KMS-11 (cell line): Measurements from ENCODE around the gene PNPLA7.
A peak's percentile ranks its signal among the peaks of the same experiment; 100 is the strongest.

Experiments used
- H2AFZ ChIP-seq: fragments of 200-600 bp; sonication (generic); 2 replicates; pipeline ENCODE4 v1.6.1; 2016; ENCODE audit warnings: antibody characterized with exemption, mixed run types, low read depth
- H3K27ac ChIP-seq: fragments of 200-600 bp; sonication (generic); 2 replicates; pipeline ENCODE4 v1.6.1; 2016; ENCODE audit warnings: mild to moderate bottlenecking, mixed run types
- H3K27me3 ChIP-seq: fragments of 200-600 bp; sonication (generic); 2 replicates; pipeline ENCODE4 v1.6.1; 2017; ENCODE audit warnings: mild to moderate bottlenecking, low read depth, mixed run types, moderate library complexity; ENCODE audit not compliant: insufficient read depth
- H3K36me3 ChIP-seq: fragments of 200-600 bp; sonication (generic); 2 replicates; pipeline ENCODE4 v1.6.1; 2017; ENCODE audit warnings: mild to moderate bottlenecking, mixed run types; ENCODE audit not compliant: insufficient read depth
- H3K4me1 ChIP-seq: fragments of 200-600 bp; sonication (generic); 2 replicates; pipeline ENCODE4 v1.6.1; 2016; ENCODE audit warnings: mild to moderate bottlenecking, low read depth, mixed run types; ENCODE audit not compliant: poor library complexity, severe bottlenecking
- H3K4me2 ChIP-seq: fragments of 200-600 bp; sonication (generic); 2 replicates; pipeline ENCODE4 v1.7.0; 2016; ENCODE audit warnings: mild to moderate bottlenecking, mixed run types
- H3K4me3 ChIP-seq: fragments of 200-600 bp; sonication (generic); IDR thresholded peaks from 2 replicates; pipeline ENCODE4 v1.6.1; 2017; ENCODE audit warnings: low read depth, low read length, mixed read lengths; ENCODE audit not compliant: insufficient read depth
- H3K79me2 ChIP-seq: fragments of 200-600 bp; sonication (generic); 2 replicates; pipeline ENCODE4 v1.6.1; 2016; ENCODE audit warnings: low read depth, mixed run types; ENCODE audit not compliant: insufficient read depth
- H3K9ac ChIP-seq: fragments of 200-600 bp; sonication (generic); 2 replicates; pipeline ENCODE4 v1.6.1; 2016; ENCODE audit warnings: mild to moderate bottlenecking, mixed run types
- H4K20me1 ChIP-seq: fragments of 200-600 bp; sonication (generic); 2 replicates; pipeline ENCODE4 v1.6.1; 2016; ENCODE audit warnings: mild to moderate bottlenecking, mixed run types; ENCODE audit not compliant: insufficient read depth
- CTCF ChIP-seq: fragments of 200-600 bp; sonication (generic); conservative IDR thresholded peaks from 2 replicates; pipeline ENCODE4 v1.6.1; 2017; ENCODE audit warnings: low read depth, mild to moderate bottlenecking, antibody characterized with exemption, low read length, moderate library complexity, mixed read lengths

Gene PNPLA7

GRCh38 chr9:137482094-137482781, 68.0 kb downstream of the PNPLA7 start:
- no peak overlapping the region for H2AFZ ChIP-seq
- H3K9ac ChIP-seq = no peak overlapping the region
- no peaks in the 10 kb centered on the region for H3K36me3 ChIP-seq
- no peak for TF ChIP-seq CTCF
- H3K27ac ChIP-seq = peak overlapping the region; percentile 33; the same call in 1 of the 2 replicates
- H3K4me1 ChIP-seq = peaks cover 5% of the 10 kb centered on the region
- no peak overlapping the region for H3K4me3 ChIP-seq
- H4K20me1 ChIP-seq = no peaks in the 10 kb centered on the region
- H3K4me2 ChIP-seq = no peak overlapping the region
- H3K79me2 ChIP-seq = no peaks in the 10 kb centered on the region
- H3K27me3 ChIP-seq = 0 out of 2 replicates have a peak, but pooled peaks cover 5% of the 10 kb centered on the region

- Histone ChIP-seq H3K4me3 (no peak overlapping the region), H3K27ac (no peak overlapping the region; the same call in 1 of the 2 replicates), H4K20me1 (no peaks in the 10 kb centered on the region), H3K9ac (no peak overlapping the region), H2AFZ (no peak overlapping the region), H3K27me3 (0 out of 2 replicates have a peak, but pooled peaks cover 3% of the 10 kb centered on the region), H3K36me3 (no peaks in the 10 kb centered on the region), H3K79me2 (no peaks in the 10 kb centered on the region), H3K4me2 (no peak overlapping the region), H3K4me1 (peaks cover 5% of the 10 kb centered on the region)
- TF ChIP-seq CTCF = no peak
Observed at GRCh38 chr9:137480686-137481683, 69.2 kb downstream of the PNPLA7 start.

- Histone ChIP-seq H4K20me1 (no peaks in the 10 kb centered on the region), H3K36me3 (no peaks in the 10 kb centered on the region), H3K4me2 (no peak overlapping the region), H3K4me1 (peaks cover 5% of the 10 kb centered on the region), H3K79me2 (no peaks in the 10 kb centered on the region), H3K27me3 (0 out of 2 replicates have a peak, but pooled peaks cover 3% of the 10 kb centered on the region), H3K4me3 (no peak overlapping the region), H3K27ac (no peak overlapping the region), H2AFZ (no peak overlapping the region), H3K9ac (no peak overlapping the region)
- TF ChIP-seq CTCF = no peak
Observed at GRCh38 chr9:137479892-137480685, 70.1 kb downstream of the PNPLA7 start.
